ENCODE measurements around the gene TNS4.

GRCh38 chr17:40440166-40440565 is 61.3 kb downstream of the TNS4 start:
- TF ChIP-seq CTCF (IDR thresholded peaks at IDR 0.05 in 2 of 3, conservative IDR thresholded peaks at IDR 0.05 in 1 of 3; ENCODE audit: borderline replicate concordance in 1 of 3, insufficient read depth in 1 of 3, low read depth in 2 of 3, low read length in 2 of 3) (no peak), FOSL1 (IDR thresholded peaks at IDR 0.05; ENCODE audit: low read depth) (no peak), EZH2 (IDR thresholded peaks at IDR 0.05) (no peak), ELF1 (IDR thresholded peaks at IDR 0.05; ENCODE audit: borderline replicate concordance, low read depth) (no peak), JUND (IDR thresholded peaks at IDR 0.05) (no peak), POLR2AphosphoS5 (IDR thresholded peaks at IDR 0.05; ENCODE audit: low read depth, low read length) (no peak)
- TF ChIP-seq, protein P1, sequence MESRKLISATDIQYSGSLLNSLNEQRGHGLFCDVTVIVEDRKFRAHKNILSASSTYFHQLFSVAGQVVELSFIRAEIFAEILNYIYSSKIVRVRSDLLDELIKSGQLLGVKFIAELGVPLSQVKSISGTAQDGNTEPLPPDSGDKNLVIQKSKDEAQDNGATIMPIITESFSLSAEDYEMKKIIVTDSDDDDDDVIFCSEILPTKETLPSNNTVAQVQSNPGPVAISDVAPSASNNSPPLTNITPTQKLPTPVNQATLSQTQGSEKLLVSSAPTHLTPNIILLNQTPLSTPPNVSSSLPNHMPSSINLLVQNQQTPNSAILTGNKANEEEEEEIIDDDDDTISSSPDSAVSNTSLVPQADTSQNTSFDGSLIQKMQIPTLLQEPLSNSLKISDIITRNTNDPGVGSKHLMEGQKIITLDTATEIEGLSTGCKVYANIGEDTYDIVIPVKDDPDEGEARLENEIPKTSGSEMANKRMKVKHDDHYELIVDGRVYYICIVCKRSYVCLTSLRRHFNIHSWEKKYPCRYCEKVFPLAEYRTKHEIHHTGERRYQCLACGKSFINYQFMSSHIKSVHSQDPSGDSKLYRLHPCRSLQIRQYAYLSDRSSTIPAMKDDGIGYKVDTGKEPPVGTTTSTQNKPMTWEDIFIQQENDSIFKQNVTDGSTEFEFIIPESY (IDR thresholded peaks at IDR 0.05; ENCODE audit: extremely low read depth, insufficient replicate concordance, low read length): no peak
